SU-DHL-6 (cell line): ENCODE data around the gene SCN8A.

Experiments
- EZH2phosphoT487 ChIP-seq: fragments of 200-600 bp; sonication (generic), shearing (Covaris generic); conservative IDR thresholded peaks from 2 replicates; pipeline ENCODE4 v1.6.1; 2018; ENCODE audit warnings: mild to moderate bottlenecking, antibody characterized with exemption, low read length, moderate library complexity, mixed read lengths
- TF ChIP-seq, protein P1 (sequence below): fragments of 200-600 bp; sonication (generic); IDR thresholded peaks from one replicate; pipeline ENCODE4 v1.5.1; 2017; ENCODE audit warnings: antibody characterized with exemption, mild to moderate bottlenecking, low read length, moderate library complexity; ENCODE audit not compliant: insufficient read depth, poor library complexity, severe bottlenecking

DNA sequence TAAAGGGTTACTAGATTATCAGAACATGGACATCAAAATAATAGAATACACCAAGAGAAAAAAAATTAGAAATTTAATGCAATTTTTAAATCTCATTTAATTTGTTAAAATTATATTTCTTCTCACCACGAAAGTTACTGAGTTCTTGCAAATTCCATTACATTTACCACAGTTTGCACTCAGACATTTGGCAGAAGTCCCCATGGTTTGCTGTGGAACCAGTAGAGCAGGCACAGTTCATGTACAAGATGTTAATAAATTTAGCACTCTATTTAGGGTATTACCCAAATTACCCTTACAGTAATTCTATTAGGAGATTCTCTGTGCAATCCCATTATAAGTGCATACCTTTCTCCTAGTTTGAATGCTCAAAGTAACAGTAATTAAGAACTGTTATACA, 9.7 kb downstream of the SCN8A start:
- TF ChIP-seq, protein P1, sequence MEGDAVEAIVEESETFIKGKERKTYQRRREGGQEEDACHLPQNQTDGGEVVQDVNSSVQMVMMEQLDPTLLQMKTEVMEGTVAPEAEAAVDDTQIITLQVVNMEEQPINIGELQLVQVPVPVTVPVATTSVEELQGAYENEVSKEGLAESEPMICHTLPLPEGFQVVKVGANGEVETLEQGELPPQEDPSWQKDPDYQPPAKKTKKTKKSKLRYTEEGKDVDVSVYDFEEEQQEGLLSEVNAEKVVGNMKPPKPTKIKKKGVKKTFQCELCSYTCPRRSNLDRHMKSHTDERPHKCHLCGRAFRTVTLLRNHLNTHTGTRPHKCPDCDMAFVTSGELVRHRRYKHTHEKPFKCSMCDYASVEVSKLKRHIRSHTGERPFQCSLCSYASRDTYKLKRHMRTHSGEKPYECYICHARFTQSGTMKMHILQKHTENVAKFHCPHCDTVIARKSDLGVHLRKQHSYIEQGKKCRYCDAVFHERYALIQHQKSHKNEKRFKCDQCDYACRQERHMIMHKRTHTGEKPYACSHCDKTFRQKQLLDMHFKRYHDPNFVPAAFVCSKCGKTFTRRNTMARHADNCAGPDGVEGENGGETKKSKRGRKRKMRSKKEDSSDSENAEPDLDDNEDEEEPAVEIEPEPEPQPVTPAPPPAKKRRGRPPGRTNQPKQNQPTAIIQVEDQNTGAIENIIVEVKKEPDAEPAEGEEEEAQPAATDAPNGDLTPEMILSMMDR: no peak
- TF ChIP-seq EZH2phosphoT487: no peak
